BLaER1 treated with 17β-estradiol and CSF1 and Interleukin-3, amounts not matched to agents 10 nM and 100 nM (cell line): ENCODE results near the gene NADK2.
A peak's percentile ranks its signal among the peaks of the same experiment; 100 is the strongest.

Experiments
- H3K27ac ChIP-seq, 11 experiments: shearing (Covaris generic); formaldehyde crosslinking; 2 replicates each; pipeline ENCODE4 v1.8.1; 2022
- H3K27me3 ChIP-seq, 11 experiments: shearing (Covaris generic); formaldehyde crosslinking; 2 replicates each; pipeline ENCODE4 v1.8.1; 2022
- H3K36me3 ChIP-seq, 11 experiments: shearing (Covaris generic); formaldehyde crosslinking; 2 replicates each; pipeline ENCODE4 v1.8.1; 2022
- H3K4me1 ChIP-seq, 10 experiments: shearing (Covaris generic); formaldehyde crosslinking; 2 replicates each; pipeline ENCODE4 v1.8.1; 2022
- H3K4me2 ChIP-seq, 11 experiments: shearing (Covaris generic); formaldehyde crosslinking; 2 replicates each; pipeline ENCODE4 v1.8.1; 2022
- H3K4me3 ChIP-seq, 10 experiments: shearing (Covaris generic); formaldehyde crosslinking; 2 replicates each; pipeline ENCODE4 v1.8.1; 2022
- H3K9ac ChIP-seq, 11 experiments: shearing (Covaris generic); formaldehyde crosslinking; 2 replicates each; pipeline ENCODE4 v1.8.1; 2022
- H3K9me3 ChIP-seq, 11 experiments: shearing (Covaris generic); formaldehyde crosslinking; replicated peaks in 1 of 11; 2 replicates each; pipeline ENCODE4 v1.8.1; 2022
- H4K20me1 ChIP-seq, 11 experiments: shearing (Covaris generic); formaldehyde crosslinking; 2 replicates each; pipeline ENCODE4 v1.8.1; 2022
- Cebpa-rat ChIP-seq, 11 experiments: shearing (Covaris generic); IDR thresholded peaks; 2 replicates each; pipeline ENCODE4 v1.8.1; 2022

Gene NADK2

GRCh38 chr5:36273809-36274526 lies 32.2 kb upstream of the NADK2 start:
- no peak overlapping the region for H3K4me3 ChIP-seq
- no peak overlapping the region for H3K9ac ChIP-seq

GRCh38 chr5:36272136-36272690 lies 30.5 kb upstream of the NADK2 start:
- Histone ChIP-seq H3K4me1 (peaks cover 0 to 10% (median 8%) of the 10 kb centered on the region in 10 experiments; a peak in 8 of 20 replicates), H3K4me2 (no peak overlapping the region), H3K4me3 (no peak overlapping the region), H3K9ac (no peak overlapping the region), H3K27ac (no peak overlapping the region), H3K27me3 (no peaks in the 10 kb centered on the region), H3K36me3 (no peaks in the 10 kb centered on the region), H3K9me3 (no peaks in the 10 kb centered on the region), H4K20me1 (no peaks in the 10 kb centered on the region)
- TF ChIP-seq Cebpa-rat (IDR thresholded peaks at IDR 0.05), result no peak

More at GRCh38 chr5:36273809-36274526, 32.2 kb upstream of the NADK2 start:
- H3K27ac ChIP-seq, result no peak overlapping the region
- peaks cover 0 to 12% (median 9%) of the 10 kb centered on the region in 10 experiments; a peak in 14 of 20 replicates for H3K4me1 ChIP-seq
- H3K27me3 ChIP-seq, result no peaks in the 10 kb centered on the region
- H3K36me3 ChIP-seq, result no peaks in the 10 kb centered on the region
- peak overlapping the region in 3 of 11 experiments; percentile 3 to 40 (median 9); a peak in 3 of 22 replicates for H3K4me2 ChIP-seq
- TF ChIP-seq Cebpa-rat (IDR thresholded peaks at IDR 0.05), result peak in 4 of 11 experiments; percentile 48 to 65 (median 54); a peak in 4 of 22 replicates
- no peaks in the 10 kb centered on the region for H4K20me1 ChIP-seq
- H3K9me3 ChIP-seq, result peaks cover 0 to 10% (median 5%) of the 10 kb centered on the region in 11 experiments; a peak in 10 of 22 replicates

GRCh38 chr5:36270876-36271575 lies 29.3 kb upstream of the NADK2 start:
- H3K27ac ChIP-seq, result no peak overlapping the region
- TF ChIP-seq Cebpa-rat (IDR thresholded peaks at IDR 0.05), result no peak

DNA sequence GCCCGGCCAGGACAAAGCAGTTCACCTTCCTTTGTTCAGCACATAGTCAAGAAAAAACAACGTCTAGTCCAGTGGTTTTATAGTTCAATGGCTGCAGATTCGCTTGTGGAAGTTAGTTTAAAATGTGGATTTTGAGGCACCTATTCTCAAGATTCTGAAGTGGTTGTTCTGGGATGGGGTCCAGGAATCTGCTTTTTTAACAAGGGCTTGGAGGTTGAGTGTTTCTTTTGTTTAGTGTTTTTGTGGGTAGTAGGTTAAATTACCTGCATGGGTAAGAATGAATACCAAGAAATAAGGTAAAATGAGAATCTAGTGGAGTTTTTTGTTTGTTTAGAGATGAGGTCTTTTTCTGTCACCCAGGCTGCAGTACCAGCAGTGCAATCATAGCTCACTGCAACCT lies 28.4 kb upstream of the NADK2 start:
- H4K20me1 ChIP-seq, result no peaks in the 10 kb centered on the region
- H3K4me2 ChIP-seq, result peak overlapping the region in 4 of 11 experiments; percentile 1 to 24 (median 18); a peak in 5 of 22 replicates
- peaks cover 0 to 10% (median 8%) of the 10 kb centered on the region in 10 experiments; a peak in 8 of 20 replicates for H3K4me1 ChIP-seq
- TF ChIP-seq Cebpa-rat (IDR thresholded peaks at IDR 0.05), result no peak
- no peaks in the 10 kb centered on the region for H3K9me3 ChIP-seq
- no peak overlapping the region for H3K9ac ChIP-seq
- H3K27me3 ChIP-seq, result no peaks in the 10 kb centered on the region
- H3K27ac ChIP-seq, result no peak overlapping the region
- H3K36me3 ChIP-seq, result no peaks in the 10 kb centered on the region
- H3K4me3 ChIP-seq, result no peak overlapping the region

More at GRCh38 chr5:36270876-36271575, 29.3 kb upstream of the NADK2 start:
- no peak overlapping the region for H3K9ac ChIP-seq
- no peaks in the 10 kb centered on the region for H3K27me3 ChIP-seq
- no peaks in the 10 kb centered on the region for H3K9me3 ChIP-seq
- H4K20me1 ChIP-seq, result no peaks in the 10 kb centered on the region
- no peak overlapping the region for H3K4me3 ChIP-seq
- H3K36me3 ChIP-seq, result no peaks in the 10 kb centered on the region
- no peak overlapping the region for H3K4me2 ChIP-seq
- peaks cover 0 to 10% (median 8%) of the 10 kb centered on the region in 10 experiments; a peak in 8 of 20 replicates for H3K4me1 ChIP-seq

DNA sequence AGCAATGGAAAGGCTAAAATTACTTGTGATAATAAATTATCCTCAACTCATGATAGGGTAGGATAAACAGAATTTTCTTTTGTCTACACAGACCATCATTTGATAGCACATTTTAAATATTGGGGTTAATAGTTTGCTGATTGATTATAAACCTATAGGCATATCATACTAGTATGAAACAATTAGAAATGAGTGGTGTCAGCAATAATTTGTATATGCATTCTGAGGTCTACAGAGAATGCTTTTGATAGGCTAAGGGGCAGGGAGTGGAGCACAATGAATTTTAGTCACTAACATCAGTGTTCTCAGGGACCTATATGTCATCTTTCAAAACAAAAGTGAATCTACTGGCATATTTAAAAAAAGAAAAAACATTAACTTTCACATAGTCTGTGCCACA lies 27.8 kb upstream of the NADK2 start:
- Histone ChIP-seq H3K27ac (no peak overlapping the region), H4K20me1 (no peaks in the 10 kb centered on the region)
- no peak for TF ChIP-seq Cebpa-rat (IDR thresholded peaks at IDR 0.05)

DNA sequence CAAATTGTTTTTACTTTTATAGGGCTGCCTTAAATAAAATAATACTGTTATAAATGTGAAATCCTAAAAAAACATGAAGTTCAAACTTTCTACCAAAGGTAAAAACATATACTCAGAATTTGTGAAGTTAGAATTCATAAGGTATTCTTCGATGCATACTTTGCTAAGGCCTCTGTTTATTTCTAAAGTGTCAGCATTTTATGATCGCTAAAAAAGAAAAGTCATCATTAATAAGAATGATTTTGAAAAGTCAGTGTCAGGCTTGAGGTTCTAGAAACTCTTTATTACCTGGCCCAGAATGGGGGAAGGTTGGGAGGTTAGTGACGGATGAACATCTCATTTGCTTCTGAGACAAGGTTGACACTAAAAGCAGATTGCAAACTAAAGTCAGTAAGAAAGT lies 26.2 kb upstream of the NADK2 start:
- H3K36me3 ChIP-seq, result no peaks in the 10 kb centered on the region
- no peaks in the 10 kb centered on the region for H3K27me3 ChIP-seq
- TF ChIP-seq Cebpa-rat (IDR thresholded peaks at IDR 0.05), result no peak
- H3K4me3 ChIP-seq, result no peak overlapping the region
- no peak overlapping the region for H3K9ac ChIP-seq
- H4K20me1 ChIP-seq, result no peaks in the 10 kb centered on the region
- no peaks in the 10 kb centered on the region for H3K9me3 ChIP-seq
- peaks cover 0 to 10% (median 0%) of the 10 kb centered on the region in 10 experiments; a peak in 5 of 20 replicates for H3K4me1 ChIP-seq
- H3K27ac ChIP-seq, result no peak overlapping the region
- no peak overlapping the region for H3K4me2 ChIP-seq

More for the DNA sequence above, 27.8 kb upstream of the NADK2 start:
- H3K9ac ChIP-seq, result no peak overlapping the region
- H3K9me3 ChIP-seq, result no peaks in the 10 kb centered on the region
- peak overlapping the region in 1 of 11 experiments; percentile 24; a peak in 3 of 22 replicates for H3K4me2 ChIP-seq
- peaks cover 0 to 10% (median 8%) of the 10 kb centered on the region in 10 experiments; a peak in 8 of 20 replicates for H3K4me1 ChIP-seq
- H3K36me3 ChIP-seq, result no peaks in the 10 kb centered on the region
- H3K4me3 ChIP-seq, result no peak overlapping the region
- no peaks in the 10 kb centered on the region for H3K27me3 ChIP-seq

GRCh38 chr5:36264202-36264760 lies 22.6 kb upstream of the NADK2 start:
- no peaks in the 10 kb centered on the region for H3K27me3 ChIP-seq
- H3K27ac ChIP-seq, result no peak overlapping the region
- TF ChIP-seq Cebpa-rat (IDR thresholded peaks at IDR 0.05), result no peak
- no peaks in the 10 kb centered on the region for H3K36me3 ChIP-seq
- no peak overlapping the region for H3K4me3 ChIP-seq
- no peaks in the 10 kb centered on the region for H3K9me3 ChIP-seq
- H3K9ac ChIP-seq, result no peak overlapping the region
- peaks cover 0 to 15% (median 5%) of the 10 kb centered on the region in 10 experiments; a peak in 11 of 20 replicates for H3K4me1 ChIP-seq
- H4K20me1 ChIP-seq, result no peaks in the 10 kb centered on the region
- H3K4me2 ChIP-seq, result no peak overlapping the region

GRCh38 chr5:36261186-36261585 lies 19.5 kb upstream of the NADK2 start:
- H3K4me2 ChIP-seq, result peak overlapping the region in 9 of 11 experiments; percentile 10 to 65 (median 46); a peak in 14 of 22 replicates
- H3K4me3 ChIP-seq, result no peak overlapping the region
- H3K27ac ChIP-seq, result no peak overlapping the region
- H3K27me3 ChIP-seq, result no peaks in the 10 kb centered on the region
- H3K4me1 ChIP-seq, result peaks cover 0 to 15% (median 5%) of the 10 kb centered on the region in 10 experiments; a peak in 11 of 20 replicates
- no peaks in the 10 kb centered on the region for H3K9me3 ChIP-seq
- TF ChIP-seq Cebpa-rat (IDR thresholded peaks at IDR 0.05), result no peak
- H3K9ac ChIP-seq, result no peak overlapping the region
- no peaks in the 10 kb centered on the region for H4K20me1 ChIP-seq
- H3K36me3 ChIP-seq, result no peaks in the 10 kb centered on the region

DNA sequence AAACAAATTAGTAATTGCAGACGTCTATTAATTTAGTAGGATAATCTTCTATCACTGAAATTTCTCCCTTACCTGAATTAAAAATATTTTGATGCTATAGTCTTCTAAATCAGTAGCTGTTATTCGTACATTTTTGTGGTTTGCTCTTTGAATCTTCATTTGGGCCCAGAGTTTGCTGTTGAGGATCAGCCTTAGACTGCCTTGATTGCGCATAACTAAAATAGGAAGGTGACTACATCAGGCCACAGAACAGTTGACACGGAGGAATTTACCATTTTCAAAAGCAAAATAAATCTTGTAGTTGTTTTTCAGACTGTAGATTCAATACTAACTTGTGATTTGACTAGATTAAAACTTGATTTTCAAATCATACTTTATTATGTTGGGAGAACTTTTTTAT lies 11.8 kb upstream of the NADK2 start:
- no peak overlapping the region for H3K4me2 ChIP-seq
- H3K9ac ChIP-seq, result no peak overlapping the region
- no peaks in the 10 kb centered on the region for H4K20me1 ChIP-seq
- no peak overlapping the region for H3K27ac ChIP-seq
- H3K4me3 ChIP-seq, result no peak overlapping the region
- TF ChIP-seq Cebpa-rat (IDR thresholded peaks at IDR 0.05), result no peak
- 0 out of 20 replicates have a peak, but pooled peaks cover 0 to 5% (median 0%) of the 10 kb centered on the region in 10 experiments for H3K4me1 ChIP-seq
- no peaks in the 10 kb centered on the region for H3K27me3 ChIP-seq
- no peaks in the 10 kb centered on the region for H3K9me3 ChIP-seq
- H3K36me3 ChIP-seq, result no peaks in the 10 kb centered on the region
